Embryonic facial prominence (tissue), 1 donor: ENCODE results near the gene CSTF1.
A peak's percentile ranks its signal among the peaks of the same experiment; 100 is the strongest.

Experiments
- DNase-seq: peaks from one replicate; pipeline ENCODE4 v3.0.0-alpha.2; 2016; ENCODE audit errors: extremely low spot score

CSTF1 gene

DNA sequence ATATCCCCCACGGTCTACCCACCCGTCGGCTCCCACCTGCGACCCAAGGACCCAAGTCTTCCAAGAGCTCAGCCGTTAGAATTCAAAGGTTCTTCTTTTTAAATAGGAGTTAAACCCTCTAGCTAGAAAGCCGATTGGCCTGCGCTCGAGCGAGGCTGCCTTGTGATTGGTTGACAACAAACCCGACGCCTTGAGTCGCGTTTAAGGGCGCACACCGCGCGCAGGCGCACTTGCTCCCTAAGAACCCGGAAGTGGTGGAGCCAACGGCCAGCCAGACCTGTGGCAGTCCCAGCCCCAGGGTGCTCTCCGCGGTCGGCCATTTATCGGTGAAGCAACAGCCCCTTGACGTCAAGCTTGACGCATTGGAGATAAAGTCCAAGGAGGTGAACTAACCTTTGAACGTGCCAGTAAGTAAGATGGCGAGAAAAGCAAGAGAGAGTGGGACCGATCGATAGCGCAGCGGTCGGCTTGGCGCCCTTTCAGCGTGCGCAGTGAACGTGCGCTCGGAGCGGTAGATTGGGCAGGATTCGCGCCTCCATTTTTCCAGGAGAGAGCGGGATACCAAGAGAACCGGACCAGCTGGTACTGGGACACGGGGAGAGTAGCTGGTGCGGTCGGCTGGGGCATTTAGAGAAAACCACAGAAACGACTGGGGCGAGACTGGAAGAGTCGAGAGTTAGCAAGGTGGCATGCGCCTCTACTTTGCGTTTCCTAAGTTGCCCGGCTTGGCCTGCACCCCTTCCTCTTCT lies at the start of gene CSTF1, which contains the start of gene AURKA:
TSS of gene CSTF1 (plus strand) at position 514 of the 749 bp plus-strand sequence. CDS start 2,908 bp downstream, outside the sequence.
TSS of gene AURKA (minus strand) at position 84 of the 749 bp plus-strand sequence. CDS start 4,018 bp downstream, outside the sequence.
- peak; percentile 92 for DNase-seq

DNA sequence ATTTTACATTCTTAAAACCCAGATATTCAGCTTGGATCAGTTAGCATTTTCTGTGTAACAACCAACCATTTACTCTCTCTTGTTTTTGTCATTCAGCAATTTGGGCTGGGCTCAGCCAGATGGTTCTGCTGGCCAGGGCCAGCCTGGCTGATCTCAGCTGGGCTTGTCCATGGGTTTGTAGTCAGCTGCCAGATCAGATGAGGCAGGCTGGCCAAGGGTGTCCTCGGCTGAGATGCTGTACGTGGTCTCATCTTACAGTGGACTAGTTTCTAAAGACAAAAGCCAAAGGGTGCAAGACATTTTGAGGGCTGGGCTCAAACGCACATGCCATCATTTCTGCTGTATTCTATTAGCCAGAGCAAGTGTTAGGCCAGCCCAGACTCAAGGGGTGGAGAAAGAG lies 49.7 kb upstream of the CSTF1 start:
- no peak for DNase-seq

DNA sequence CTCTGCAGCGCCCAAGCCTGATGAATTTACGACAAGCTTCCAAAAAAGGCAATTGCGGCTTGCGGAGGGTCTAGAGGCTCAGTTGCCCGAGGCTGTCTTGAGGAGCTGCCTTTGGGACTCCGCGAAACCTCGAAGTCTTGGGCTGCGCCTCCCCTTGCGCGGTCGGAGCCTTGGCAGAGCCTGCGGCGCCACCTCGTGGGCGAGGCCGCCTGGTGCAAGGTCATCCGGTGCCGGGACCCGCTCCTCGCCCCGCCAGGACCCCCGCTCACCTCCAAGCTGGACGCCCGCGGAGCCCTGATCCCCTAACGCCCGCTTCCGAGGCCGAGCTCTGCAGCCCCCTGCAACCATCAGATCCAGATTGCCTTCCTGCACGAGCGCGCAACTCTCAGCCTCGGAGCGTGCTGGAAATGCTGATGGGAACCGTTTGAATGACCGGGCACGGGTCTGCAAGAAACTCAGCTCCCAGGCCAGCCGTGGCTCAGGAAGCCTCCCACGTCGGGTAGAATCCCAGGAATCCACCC lies 48.5 kb upstream of the CSTF1 start:
- DNase-seq, result no peak

DNA sequence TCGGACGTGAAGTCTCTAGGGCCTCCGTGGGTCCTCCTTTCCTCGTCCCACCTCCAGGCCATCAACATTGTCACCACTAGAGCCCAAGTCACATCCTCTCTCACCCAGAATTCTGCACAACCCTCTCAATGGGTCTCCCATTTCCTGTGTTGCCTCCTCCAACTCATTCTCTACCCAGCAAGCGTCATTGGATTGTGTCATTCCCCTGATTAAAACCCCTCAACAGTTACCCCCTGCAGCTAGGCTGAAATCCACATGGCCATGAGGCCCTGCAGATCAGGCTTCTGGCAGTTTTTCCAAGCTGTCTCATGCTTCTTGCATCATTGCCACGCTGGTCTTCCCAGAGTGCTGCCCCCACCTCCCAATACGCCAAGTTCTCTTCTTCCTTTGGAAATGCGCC lies 46.5 kb upstream of the CSTF1 start:
- DNase-seq, result no peak

DNA sequence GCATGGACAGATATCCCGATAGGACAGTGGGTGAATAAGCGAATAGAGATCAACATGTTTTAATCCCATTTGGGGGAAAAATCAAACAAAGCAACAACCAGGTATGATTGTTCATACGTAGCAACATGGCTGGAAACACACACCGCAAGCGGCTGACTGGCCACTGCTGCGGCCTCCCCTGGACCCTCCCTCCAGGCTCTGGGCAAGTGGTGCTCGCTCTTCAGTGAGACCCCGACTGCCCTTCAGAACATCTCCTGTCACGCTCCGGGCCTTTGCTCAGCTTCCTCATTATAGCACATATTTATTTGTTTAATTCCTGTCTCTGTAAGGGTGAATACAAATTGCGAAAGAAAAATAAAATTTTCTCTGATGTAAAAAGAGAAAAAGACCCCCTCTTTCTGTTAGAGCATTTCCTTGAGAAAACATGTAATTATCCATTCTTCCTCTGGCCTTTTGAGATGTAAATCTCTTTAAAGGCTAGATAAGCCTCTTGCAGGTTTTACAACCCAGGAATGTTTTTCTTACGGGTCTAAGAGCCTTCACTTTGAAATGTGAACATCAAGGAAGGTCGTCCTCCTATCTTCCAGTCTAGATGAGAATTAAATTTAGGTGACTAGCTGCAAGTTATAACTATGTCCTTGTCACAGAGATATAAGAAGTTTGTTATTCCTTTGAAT lies 44.7 kb upstream of the CSTF1 start:
- no peak for DNase-seq

DNA sequence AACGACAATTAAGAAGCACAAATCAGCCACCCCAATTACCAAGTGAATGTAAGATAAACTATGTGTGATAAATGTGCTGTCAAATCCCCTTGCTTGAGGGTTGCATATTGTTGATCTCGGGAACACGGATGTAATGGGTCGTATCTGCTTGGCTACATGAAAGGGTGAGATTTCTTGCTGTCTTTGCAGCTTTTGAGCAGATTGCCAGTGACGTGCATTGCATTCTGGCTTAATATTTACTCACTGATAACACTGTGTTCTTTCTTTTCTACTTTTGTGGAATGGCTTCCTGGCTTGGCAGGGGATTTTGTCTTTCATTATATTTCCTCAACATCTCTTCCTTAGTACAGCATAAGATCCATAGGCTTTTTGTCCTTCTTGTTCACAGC lies 44.1 kb upstream of the CSTF1 start:
- no peak for DNase-seq

DNA sequence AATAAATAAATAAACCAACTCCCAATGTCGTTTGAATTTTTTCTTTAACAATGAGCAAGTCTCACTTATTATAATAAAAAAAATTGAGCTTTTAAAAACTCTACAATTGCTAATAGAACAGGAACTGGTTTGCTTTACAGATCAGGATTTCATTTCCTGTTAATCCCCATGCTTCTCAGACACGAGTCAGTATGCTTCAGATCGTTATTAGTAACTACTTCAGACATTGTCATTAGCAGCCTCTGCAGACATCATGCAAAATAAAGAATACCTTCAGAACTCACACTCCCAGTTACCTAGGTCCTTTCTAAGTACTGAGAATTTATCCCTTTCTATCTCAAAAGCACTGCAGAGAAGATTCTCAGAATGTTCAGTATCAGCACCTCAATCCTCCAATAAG lies 43.7 kb upstream of the CSTF1 start:
- no peak for DNase-seq

DNA sequence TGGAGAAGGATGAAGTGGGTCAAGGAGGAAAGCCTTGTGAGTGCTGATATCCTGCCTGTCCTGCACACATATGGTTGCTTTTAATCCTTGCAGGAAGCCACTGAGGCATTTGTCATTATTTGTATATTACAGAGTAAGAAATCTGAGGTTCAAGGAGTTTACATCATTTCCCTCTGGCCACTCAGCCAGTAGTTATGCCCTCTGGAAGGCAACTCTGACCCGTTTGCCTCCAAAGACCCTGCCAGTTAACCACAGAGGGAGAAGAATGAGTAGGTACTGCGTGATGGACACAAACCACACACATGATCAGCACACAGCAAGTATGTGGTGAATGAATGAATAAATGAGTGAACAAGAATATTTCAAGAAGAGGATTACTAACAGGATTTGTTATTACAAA lies 41.6 kb upstream of the CSTF1 start:
- no peak for DNase-seq

DNA sequence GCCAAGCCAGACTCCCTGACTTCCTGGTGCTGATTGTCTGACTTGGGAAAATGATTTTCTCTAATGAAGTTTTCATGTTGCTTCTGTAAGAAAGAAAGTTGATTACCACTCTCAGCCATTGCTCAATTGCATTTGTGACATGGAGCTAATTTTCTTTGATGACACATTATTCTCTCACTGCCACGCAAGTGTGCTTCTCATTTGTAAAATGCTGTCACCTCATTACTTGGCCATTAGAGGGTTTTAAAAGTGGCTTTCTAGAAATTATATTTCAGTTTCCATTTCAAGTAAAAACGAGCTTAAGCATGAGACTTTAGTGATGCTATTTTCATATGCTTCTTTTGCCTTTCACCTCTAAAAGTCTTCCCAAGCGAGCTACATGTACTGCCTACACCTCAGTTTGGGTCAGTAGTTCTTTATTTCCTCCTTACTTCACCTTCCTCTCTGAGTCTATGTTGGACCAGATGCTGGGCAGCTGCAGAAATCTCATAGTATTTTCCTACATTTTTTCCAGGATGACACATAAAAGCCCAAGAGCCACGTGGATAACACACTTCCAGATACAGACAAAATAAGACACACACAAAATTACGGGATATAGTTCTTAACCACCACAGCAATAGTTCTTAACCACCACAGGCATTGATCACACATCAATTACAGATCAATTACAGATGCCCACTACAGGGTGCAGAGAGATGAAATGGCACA lies 39.9 kb upstream of the CSTF1 start:
- DNase-seq, result no peak

DNA sequence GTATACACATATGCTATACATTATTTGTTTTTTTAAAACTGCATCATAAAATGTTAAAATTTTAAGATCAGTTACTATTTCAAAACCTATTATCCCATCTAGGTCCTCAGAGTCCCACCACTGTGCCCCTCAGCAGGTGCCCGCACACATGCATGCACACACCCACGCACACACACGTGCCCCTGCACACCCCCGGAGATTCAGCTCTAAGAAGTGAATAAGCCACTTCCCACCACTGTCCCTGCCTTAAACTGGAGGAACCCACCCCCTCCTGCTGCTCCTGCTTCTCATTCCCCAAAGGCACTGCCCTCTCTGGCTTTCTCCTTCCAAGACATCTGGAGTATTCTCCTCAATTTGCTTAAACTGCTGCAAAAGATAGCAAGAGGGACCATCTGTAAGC lies 39.1 kb upstream of the CSTF1 start:
- no peak for DNase-seq

DNA sequence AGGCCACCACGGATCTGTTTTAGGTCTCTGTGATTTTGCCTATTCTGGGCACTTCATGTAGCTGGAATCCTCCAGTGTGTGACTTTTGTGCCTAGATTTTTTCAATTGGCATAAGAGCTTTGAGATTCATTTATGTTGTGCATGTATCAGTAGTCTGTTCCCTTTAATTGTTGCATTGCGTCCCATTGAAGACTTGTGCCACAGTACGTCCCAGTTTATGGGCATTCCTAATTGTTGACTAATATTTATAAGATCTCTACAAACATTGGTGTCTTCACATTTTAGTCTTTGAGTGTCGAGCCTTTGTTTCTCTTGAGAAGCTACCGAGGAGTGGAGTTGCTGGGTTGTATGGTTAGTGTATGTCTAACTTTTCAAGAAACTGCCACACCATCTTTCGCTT lies 34.4 kb upstream of the CSTF1 start:
- no peak for DNase-seq

DNA sequence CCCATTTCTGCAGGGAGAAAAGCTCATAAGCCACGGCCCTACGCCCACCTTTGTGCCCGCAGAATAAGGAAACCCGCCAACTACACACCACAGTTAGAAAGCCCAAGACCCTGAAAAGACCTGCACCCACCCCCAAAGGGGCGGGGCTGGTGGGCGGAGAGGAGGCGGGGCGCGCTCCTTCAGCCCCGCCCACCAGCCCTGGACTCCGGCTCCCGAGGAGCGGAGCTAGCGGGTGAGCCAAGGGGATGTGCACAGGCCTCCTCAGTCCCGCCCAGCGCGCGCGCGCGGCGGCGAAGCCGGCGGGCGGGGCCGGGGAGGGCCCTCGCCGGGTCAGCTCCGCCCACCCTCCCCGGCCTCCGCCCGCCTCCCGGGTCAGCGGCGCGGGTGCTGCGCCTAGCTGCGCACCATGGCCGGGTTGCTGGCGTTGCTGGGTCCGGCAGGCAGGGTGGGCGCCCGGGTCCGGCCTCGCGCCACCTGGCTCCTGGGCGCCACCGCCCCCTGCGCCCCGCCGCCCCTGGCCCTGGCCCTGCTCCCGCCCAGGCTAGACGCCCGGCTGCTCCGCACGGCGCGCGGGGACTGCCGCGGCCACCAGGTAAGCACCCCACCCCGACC lies 33.7 kb upstream of the CSTF1 start, which contains the start of gene FAM210B:
TSS of gene FAM210B (plus strand) at position 375 of the 612 bp plus-strand sequence. CDS start at position 407, 32 bp downstream.
- DNase-seq, result peak; percentile 75

DNA sequence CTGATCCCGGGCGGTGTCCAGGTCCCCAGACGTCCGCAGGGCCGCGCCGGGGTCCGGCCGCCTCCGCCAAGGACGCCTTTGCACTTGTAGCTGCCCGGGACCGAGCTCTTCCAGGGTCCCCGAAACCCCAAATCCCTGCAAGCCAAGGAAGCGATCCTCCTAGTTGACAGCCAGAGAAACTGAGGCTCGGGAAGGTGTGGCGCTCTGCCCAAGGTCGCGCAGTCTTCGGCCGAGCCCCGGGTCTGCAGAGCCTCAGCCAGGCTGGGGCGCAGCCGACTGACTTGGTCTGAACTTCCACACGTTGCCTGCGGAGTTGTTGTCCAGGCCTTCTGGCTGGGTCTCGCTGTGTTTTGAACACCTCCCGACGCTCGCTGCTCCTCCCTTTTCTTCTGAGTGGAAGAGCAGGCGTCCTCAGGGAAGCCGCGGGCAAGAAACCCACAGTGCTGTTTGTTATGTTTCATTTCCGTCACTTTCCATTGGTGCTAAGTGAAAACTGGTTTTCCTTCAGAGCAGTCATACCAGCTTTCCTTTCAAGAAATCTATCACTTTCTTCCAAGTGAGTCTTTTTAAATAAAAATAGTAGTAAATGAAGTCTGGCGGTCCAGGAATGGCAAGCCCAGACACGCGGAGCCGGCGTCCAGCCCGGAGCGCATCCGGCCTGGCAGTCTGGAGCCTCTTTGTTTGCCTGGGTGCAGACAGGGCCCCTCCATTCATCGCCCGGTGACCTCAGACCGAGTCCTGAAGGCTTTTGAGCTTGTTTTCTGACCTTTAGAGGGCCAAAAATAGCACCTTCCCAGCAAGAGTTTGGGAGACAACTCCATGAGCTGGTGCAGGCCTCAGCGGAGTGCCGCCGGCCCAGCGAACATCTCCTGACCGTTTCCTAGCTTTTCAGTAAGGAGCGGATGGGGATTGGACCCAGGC lies 33.0 kb upstream of the CSTF1 start:
- peak; percentile 56 for DNase-seq

DNA sequence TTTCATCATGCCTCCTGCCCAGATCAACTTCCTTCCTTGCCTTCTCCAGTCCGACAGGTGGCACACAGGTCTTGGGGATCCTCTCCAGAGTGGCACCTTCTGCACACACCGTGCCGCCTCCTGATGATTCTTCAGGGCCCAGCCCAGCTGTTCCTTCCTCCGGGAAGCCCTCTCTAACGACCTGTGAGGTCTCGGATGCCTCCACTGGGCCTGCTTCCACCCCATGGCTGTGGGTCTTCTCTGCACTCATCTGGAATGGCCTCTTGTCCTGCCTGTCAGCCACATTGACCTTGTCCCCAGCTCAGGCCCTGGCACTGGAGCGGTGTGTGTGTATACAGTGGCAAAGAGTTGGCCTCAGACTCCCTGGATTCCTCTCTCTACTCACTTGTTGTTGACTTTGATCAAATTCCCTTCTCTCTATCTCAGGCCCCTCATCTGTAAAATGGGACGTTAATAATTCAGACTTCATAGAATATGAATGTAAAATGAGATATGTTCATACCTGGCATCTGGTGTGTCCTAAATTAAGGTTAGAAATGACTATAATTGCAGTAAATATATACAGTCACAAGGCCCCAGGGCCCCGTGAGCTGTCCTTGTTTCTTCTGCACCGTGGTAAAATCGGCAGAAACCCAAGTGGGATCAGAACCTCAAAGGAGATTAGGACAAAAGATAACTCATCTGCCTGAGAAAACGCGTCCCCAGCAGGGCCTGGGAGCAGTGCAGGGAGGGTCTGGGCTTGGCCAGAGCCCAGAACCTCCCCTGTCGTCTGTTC lies 32.1 kb upstream of the CSTF1 start:
- DNase-seq, result no peak

DNA sequence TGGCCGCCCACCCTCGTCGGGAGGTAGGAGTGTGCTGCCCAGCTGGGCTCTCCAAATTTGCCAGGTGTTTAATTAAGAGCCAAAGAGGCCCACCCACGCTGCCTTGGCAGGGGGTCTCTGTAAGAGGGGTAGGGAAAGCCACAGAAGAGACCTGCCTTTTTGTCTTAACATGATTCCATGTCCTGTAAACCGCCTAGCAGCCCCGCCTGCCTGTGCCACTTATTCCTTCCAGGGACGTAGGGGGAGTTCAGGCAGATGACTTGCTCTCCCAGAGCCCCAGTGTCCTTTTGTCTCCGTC lies 31.6 kb upstream of the CSTF1 start:
- DNase-seq, result no peak

DNA sequence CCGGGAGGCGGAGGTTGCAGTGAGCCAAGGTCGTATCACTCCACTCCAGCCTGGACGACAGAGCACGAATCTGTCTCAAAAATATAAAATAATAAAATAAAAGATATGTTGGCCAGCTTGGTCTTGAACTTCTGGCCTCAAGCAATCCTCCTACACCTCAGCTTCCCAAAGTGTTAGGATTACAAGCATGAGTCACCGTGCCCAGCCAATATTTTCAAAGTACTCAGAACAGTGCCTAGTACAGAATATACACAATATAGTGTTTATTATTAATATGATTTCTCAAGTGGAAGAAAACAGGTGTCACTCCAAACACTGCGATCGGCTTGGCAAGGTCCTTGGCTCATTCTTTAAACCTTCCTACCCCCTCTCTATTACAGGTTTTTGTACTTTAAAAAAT lies 30.5 kb upstream of the CSTF1 start:
- no peak for DNase-seq

DNA sequence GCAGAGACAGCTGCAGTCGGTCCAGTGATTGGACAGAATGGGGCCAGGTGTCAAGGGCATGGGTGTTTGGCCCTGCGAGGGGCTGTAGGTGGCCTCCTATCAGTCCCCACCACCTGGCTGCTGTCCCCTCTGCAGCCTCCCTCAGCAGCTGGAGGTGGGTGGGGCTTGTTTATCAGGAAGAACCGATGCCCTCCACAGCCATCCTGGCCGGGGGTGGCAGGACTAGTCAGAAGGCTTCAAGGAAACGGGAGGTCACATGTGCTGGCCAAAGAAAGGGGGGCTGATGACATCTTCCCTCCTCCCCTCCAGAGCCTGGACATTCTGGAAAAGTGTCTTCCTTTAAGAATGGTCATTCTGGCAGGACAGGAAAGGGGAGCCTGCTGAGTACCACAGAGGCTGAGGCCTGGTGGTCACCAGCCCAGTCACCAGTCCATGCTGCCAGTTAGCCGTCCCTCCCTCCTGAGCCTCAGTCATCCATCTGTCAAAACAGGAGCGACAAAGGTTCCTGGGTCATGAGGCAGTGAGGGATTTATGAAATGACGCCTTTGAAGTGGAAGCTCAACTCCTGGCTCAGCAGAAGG lies 29.5 kb upstream of the CSTF1 start:
- DNase-seq, result no peak

DNA sequence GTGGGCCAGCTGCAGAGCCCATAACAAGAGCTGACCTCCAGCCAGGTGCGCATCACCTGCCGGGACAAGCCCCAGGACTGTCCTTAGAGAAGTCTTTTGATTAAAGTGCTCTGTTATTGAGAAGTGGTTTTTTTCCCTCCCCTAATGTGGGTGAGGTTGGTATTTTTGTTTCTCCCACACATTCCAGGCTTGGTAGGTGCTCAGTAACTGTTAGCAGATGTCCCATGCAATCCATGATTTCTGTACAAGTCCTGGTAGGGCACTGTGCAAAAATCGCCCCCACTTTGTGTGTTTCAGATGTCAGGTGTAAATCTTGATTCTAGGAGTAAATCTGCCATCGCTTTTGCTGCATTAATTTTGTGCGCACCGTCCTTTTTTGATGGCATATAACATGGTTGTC lies 29.0 kb upstream of the CSTF1 start:
- DNase-seq, result no peak

DNA sequence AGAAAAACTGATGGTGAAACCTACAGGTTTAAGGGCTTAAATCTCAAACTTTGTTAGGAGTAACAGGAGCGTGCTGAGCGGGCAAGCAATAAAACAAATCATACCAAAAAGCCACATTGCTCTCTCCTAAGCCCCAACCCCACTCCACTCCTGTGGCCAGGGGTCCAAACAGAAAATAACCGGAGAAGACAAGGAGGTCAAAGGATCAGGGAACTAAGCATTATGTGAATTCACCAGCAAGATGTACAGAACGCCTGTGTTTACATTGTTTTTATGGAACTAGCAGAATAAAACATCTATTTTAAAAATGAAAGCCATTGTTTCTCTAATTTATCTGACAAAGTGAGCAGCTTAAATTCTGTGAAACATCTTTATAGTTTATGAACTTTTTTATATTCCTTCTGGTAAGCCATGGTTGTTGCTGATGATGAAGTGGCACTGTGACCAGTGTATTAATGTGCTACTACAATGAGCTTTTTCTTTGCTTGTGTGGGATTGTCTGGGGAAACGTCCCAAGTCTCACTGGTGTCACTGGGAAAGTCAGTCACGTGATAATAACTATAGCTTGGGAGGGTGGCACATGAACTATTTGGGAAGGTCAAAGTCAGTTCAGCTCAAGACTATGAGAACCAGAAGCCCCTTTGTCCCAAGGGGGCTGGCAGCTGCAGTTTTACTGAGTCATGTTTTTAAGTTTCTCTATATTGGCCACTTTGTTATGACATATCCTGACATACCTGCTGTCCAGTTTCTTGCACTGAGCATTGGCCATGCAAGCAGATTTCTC lies 23.9 kb upstream of the CSTF1 start:
- DNase-seq, result no peak
